NT2/D1 (cell line): ENCODE data around the gene INTS1.

ENCODE experiments used
- DNase-seq: peaks from one replicate; pipeline ENCODE4 v3.0.0-alpha.2; 2011; ENCODE audit warnings: low read depth, low spot score
- H3K27me3 ChIP-seq: 2 replicates; pipeline ENCODE4 v1.6.0; 2011; ENCODE audit warnings: mild to moderate bottlenecking; ENCODE audit not compliant: insufficient read length, insufficient read depth
- H3K36me3 ChIP-seq: 2 replicates; pipeline ENCODE4 v1.6.1; 2011; ENCODE audit warnings: mild to moderate bottlenecking, low read length, mixed read lengths; ENCODE audit not compliant: insufficient read depth, insufficient read length
- H3K4me1 ChIP-seq: 2 replicates; pipeline ENCODE4 v1.5.1; 2011; ENCODE audit not compliant: insufficient read depth, insufficient read length
- H3K4me3 ChIP-seq: 2 replicates; pipeline ENCODE4 v1.5.1; 2011; ENCODE audit warnings: low read depth; ENCODE audit not compliant: insufficient read length
- H3K9ac ChIP-seq: 2 replicates; pipeline ENCODE4 v1.6.0; 2011; ENCODE audit warnings: low read depth; ENCODE audit not compliant: insufficient read length
- H3K9me3 ChIP-seq: 2 replicates; pipeline ENCODE4 v1.5.1; 2011; ENCODE audit warnings: mild to moderate bottlenecking, low read length; ENCODE audit not compliant: insufficient read depth
- SUZ12 ChIP-seq: IDR thresholded peaks from 2 replicates; pipeline ENCODE4 v1.6.1; 2011; ENCODE audit not compliant: insufficient read length, insufficient read depth; ENCODE audit errors: extremely low read depth
- YY1 ChIP-seq: IDR thresholded peaks from 2 replicates; pipeline ENCODE4 v1.6.1; 2011; ENCODE audit not compliant: insufficient read length, insufficient read depth
- ZNF274 ChIP-seq: IDR thresholded peaks from 2 replicates; pipeline ENCODE4 v1.6.1; 2011; ENCODE audit warnings: mild to moderate bottlenecking, low read depth, low read length

The INTS1 gene

GRCh38 chr7:1479287-1479686 lies 24.9 kb downstream of the INTS1 start:
- H3K27me3 ChIP-seq, result no peaks in the 10 kb centered on the region
- H3K9ac ChIP-seq, result no peak overlapping the region
- no peak for DNase-seq
- H3K9me3 ChIP-seq, result no peaks in the 10 kb centered on the region
- H3K4me3 ChIP-seq, result no peak overlapping the region
- no peak for TF ChIP-seq SUZ12
- TF ChIP-seq YY1, result no peak
- TF ChIP-seq ZNF274, result no peak
- H3K36me3 ChIP-seq, result peaks cover 100% of the 10 kb centered on the region
- peaks cover 4% of the 10 kb centered on the region for H3K4me1 ChIP-seq

GRCh38 chr7:1478480-1478879 lies 25.7 kb downstream of the INTS1 start:
- peaks cover 99% of the 10 kb centered on the region for H3K36me3 ChIP-seq

GRCh38 chr7:1476859-1477258 lies 27.3 kb downstream of the INTS1 start:
- TF ChIP-seq YY1, result no peak
- TF ChIP-seq SUZ12, result no peak
- no peak for TF ChIP-seq ZNF274
- Histone ChIP-seq H3K9ac (no peak overlapping the region), H3K27me3 (no peaks in the 10 kb centered on the region), H3K4me1 (peaks cover 6% of the 10 kb centered on the region), H3K9me3 (no peaks in the 10 kb centered on the region), H3K4me3 (no peak overlapping the region), H3K36me3 (peaks cover 99% of the 10 kb centered on the region)
- DNase-seq, result no peak

More at GRCh38 chr7:1478480-1478879, 25.7 kb downstream of the INTS1 start:
- no peaks in the 10 kb centered on the region for H3K9me3 ChIP-seq
- no peak overlapping the region for H3K4me3 ChIP-seq
- peaks cover 6% of the 10 kb centered on the region for H3K4me1 ChIP-seq
- no peak for TF ChIP-seq SUZ12
- TF ChIP-seq YY1, result no peak
- no peak for TF ChIP-seq ZNF274
- no peaks in the 10 kb centered on the region for H3K27me3 ChIP-seq
- H3K9ac ChIP-seq, result no peak overlapping the region
- DNase-seq, result no peak

GRCh38 chr7:1475991-1476390 lies 28.2 kb downstream of the INTS1 start:
- H3K36me3 ChIP-seq, result peaks cover 99% of the 10 kb centered on the region
- H3K4me3 ChIP-seq, result no peak overlapping the region
- peaks cover 3% of the 10 kb centered on the region for H3K4me1 ChIP-seq
- TF ChIP-seq SUZ12 (no peak), ZNF274 (no peak), YY1 (no peak)
- no peak for DNase-seq
- no peak overlapping the region for H3K9ac ChIP-seq
- H3K9me3 ChIP-seq, result no peaks in the 10 kb centered on the region
- H3K27me3 ChIP-seq, result no peaks in the 10 kb centered on the region

GRCh38 chr7:1475393-1475792 lies 28.8 kb downstream of the INTS1 start:
- Histone ChIP-seq H3K9ac (no peak overlapping the region), H3K36me3 (peaks cover 99% of the 10 kb centered on the region), H3K27me3 (no peaks in the 10 kb centered on the region), H3K4me1 (peaks cover 3% of the 10 kb centered on the region), H3K4me3 (no peak overlapping the region), H3K9me3 (no peaks in the 10 kb centered on the region)
- TF ChIP-seq SUZ12 (no peak), ZNF274 (no peak), YY1 (no peak)
- DNase-seq, result no peak

- Histone ChIP-seq H3K4me1 (peaks cover 7% of the 10 kb centered on the region), H3K27me3 (no peaks in the 10 kb centered on the region), H3K4me3 (no peak overlapping the region), H3K9me3 (no peaks in the 10 kb centered on the region), H3K9ac (peak overlapping the region; percentile 52), H3K36me3 (peaks cover 99% of the 10 kb centered on the region)
- DNase-seq, result no peak
- TF ChIP-seq ZNF274 (no peak), SUZ12 (no peak), YY1 (no peak)
Measured at GRCh38 chr7:1474736-1475135, 29.5 kb downstream of the INTS1 start.

- Histone ChIP-seq H3K9me3 (no peaks in the 10 kb centered on the region), H3K36me3 (peaks cover 99% of the 10 kb centered on the region), H3K27me3 (no peaks in the 10 kb centered on the region), H3K4me1 (peaks cover 10% of the 10 kb centered on the region), H3K9ac (peak overlapping the region; percentile 52), H3K4me3 (no peak overlapping the region)
- DNase-seq, result peak; percentile 94
- no peak for TF ChIP-seq YY1
- no peak for TF ChIP-seq SUZ12
- no peak for TF ChIP-seq ZNF274
Measured at GRCh38 chr7:1473864-1474512, 30.2 kb downstream of the INTS1 start.
